ENCODE data around the gene ACSS2. TPM values are rescaled to one million over a fixed set of nuclear protein-coding genes. Genes with fewer than 3 reads are reported as not detected.

The ACSS2 gene
- total RNA-seq, 4 donors from 2014 or later: 54.3 to 98.1 (median 71.5) TPM

GRCh38 chr20:34884260-34884659 is 7.8 kb downstream of the ACSS2 start:
- no peak for TF ChIP-seq POLR2A (IDR thresholded peaks at IDR 0.05)
- TF ChIP-seq, protein P1, sequence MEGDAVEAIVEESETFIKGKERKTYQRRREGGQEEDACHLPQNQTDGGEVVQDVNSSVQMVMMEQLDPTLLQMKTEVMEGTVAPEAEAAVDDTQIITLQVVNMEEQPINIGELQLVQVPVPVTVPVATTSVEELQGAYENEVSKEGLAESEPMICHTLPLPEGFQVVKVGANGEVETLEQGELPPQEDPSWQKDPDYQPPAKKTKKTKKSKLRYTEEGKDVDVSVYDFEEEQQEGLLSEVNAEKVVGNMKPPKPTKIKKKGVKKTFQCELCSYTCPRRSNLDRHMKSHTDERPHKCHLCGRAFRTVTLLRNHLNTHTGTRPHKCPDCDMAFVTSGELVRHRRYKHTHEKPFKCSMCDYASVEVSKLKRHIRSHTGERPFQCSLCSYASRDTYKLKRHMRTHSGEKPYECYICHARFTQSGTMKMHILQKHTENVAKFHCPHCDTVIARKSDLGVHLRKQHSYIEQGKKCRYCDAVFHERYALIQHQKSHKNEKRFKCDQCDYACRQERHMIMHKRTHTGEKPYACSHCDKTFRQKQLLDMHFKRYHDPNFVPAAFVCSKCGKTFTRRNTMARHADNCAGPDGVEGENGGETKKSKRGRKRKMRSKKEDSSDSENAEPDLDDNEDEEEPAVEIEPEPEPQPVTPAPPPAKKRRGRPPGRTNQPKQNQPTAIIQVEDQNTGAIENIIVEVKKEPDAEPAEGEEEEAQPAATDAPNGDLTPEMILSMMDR (IDR thresholded peaks at IDR 0.05): no peak
- 81 to 89% methylated on average over 1 of the region's 1 CpG for WGBS, 2 donors
- intact Hi-C loops (cut with DNase I; ENCODE audit: low total_unique reads): no loop called here
- DNase-seq (ENCODE audit: low spot score in 2 of 2): no peak
- H3K4me3 ChIP-seq (ENCODE audit: low read depth, poor library complexity, severe bottlenecking): no peak overlapping the region

- no peak for TF ChIP-seq POLR2A (IDR thresholded peaks at IDR 0.05)
- TF ChIP-seq, protein P1 (IDR thresholded peaks at IDR 0.05): no peak
- WGBS, 2 donors: 92 to 96% methylated on average over 3 of the region's 3 CpGs
- intact Hi-C loops (cut with DNase I; ENCODE audit: low total_unique reads): no loop called here
- no peak overlapping the region for H3K4me3 ChIP-seq (ENCODE audit: low read depth, poor library complexity, severe bottlenecking)
- no peak for DNase-seq (ENCODE audit: low spot score in 2 of 2)
Measured at GRCh38 chr20:34886122-34886521, 9.7 kb downstream of the ACSS2 start.

GRCh38 chr20:34887023-34887422 is 10.6 kb downstream of the ACSS2 start:
- no peak overlapping the region for H3K4me3 ChIP-seq (ENCODE audit: low read depth, poor library complexity, severe bottlenecking)
- WGBS, 2 donors: 46 to 61% methylated on average over 3 of the region's 3 CpGs
- intact Hi-C loops (cut with DNase I; ENCODE audit: low total_unique reads): no loop called here
- TF ChIP-seq, protein P1 (IDR thresholded peaks at IDR 0.05): no peak
- no peak for TF ChIP-seq POLR2A (IDR thresholded peaks at IDR 0.05)
- no peak for DNase-seq (ENCODE audit: low spot score in 2 of 2)

DNA sequence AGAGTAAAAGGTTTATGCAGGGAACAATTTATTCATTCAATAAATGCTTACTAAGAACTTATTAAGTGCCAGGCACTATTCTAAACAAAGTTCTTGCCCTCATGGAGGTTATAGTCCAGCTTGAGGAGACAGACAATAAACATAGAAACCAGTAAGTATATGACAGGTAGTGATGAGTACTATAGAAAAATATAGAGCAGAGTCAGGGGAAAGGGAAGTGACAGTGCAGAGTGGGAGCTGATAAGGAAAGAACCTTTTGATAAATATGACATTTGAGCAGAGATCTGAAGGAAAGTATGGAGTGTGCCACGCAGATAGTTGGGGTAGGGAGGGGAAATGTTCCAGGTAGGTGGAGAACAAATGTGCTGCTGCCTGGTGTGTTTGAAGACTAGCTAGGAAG is 12.1 kb downstream of the ACSS2 start:
- TF ChIP-seq POLR2A (IDR thresholded peaks at IDR 0.05): no peak
- TF ChIP-seq, protein P1 (IDR thresholded peaks at IDR 0.05): no peak
- intact Hi-C loops (cut with DNase I; ENCODE audit: low total_unique reads): no loop called here
- WGBS, 2 donors: 88 to 90% methylated on average over 1 of the region's 1 CpG
- DNase-seq (ENCODE audit: low spot score in 2 of 2): no peak
- H3K4me3 ChIP-seq (ENCODE audit: low read depth, poor library complexity, severe bottlenecking): no peak overlapping the region

DNA sequence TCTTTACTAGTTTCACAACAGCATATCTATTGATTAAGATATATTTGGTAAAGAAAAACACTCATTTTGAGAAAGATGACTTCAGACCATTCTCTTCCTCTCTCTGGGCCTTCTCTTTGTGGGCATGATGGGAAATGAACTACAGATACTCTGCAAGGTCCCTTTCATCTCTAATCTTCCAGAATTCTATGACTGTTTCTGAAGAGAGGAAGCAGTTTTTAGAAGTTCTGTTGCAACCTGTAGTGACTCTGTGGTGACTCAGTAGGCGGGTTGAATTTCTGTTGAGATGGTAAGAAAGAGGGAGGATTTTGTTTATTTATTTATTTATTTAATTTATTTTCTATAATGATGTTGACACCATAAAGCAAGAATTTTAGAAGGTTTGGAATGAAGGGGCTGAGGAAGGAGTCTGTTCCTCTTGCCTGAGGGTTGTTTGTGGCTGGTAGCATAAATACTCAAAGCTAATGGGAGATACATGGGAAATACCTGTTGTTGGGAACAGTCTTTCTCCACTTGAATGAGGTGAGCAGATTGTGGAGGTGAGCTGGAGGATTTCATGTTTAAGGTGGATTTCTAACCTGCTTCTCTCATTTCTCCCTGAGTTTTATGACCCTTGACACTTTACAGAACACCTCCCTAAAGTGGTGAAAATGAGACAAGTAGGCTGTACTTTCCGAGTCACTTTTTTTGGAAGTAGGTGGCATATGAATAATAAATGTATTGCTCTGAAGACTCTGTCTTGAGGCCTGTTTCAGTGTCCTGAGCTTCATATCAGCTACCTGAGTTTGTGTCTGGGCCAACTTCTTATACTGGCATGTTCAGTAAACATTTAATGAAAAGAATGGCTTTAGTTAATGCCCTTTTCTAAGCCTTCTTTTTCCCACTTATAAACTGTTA is 15.0 kb downstream of the ACSS2 start:
- intact Hi-C loops (cut with DNase I; ENCODE audit: low total_unique reads): no loop called here
- TF ChIP-seq, protein P1 (IDR thresholded peaks at IDR 0.05): no peak
- TF ChIP-seq POLR2A (IDR thresholded peaks at IDR 0.05): no peak
- no peak overlapping the region for H3K4me3 ChIP-seq (ENCODE audit: low read depth, poor library complexity, severe bottlenecking)
- 71 to 76% methylated on average over 2 of the region's 2 CpGs for WGBS, 2 donors
- no peak for DNase-seq (ENCODE audit: low spot score in 2 of 2)

Measured in lower leg skin (tissue), 4 donors.